Central memory CD8-positive, alpha-beta T cell (primary cell): Measurements from ENCODE around the gene NEGR1.
"Not testable (repeated sequence)": the region's sequence is repeated elsewhere in the genome, so short reads cannot be mapped to it uniquely, and the experiment has no call there.

ENCODE experiments used
- ATAC-seq: fragments of 150-1000 bp; cut with Tn5 transposase; replicated peaks from 2 replicates; pipeline ENCODE4 v1.10.0; 2022; ENCODE audit warnings: mild to moderate bottlenecking, moderate FRiP score, moderate number of reproducible peaks; ENCODE audit not compliant: poor library complexity, severe bottlenecking; ENCODE audit errors: extremely low read depth
- DNase-seq, 2 donors: peaks; one replicate each; pipeline ENCODE4 v3.0.0; 2021; ENCODE audit warnings: low spot score in 2 of 2
- H3K27ac Mint-ChIP-seq: one replicate; pipeline ENCODE4 v1.8.0; 2022; ENCODE audit warnings: low read depth, mild to moderate bottlenecking, moderate library complexity, mixed read lengths
- H3K27me3 Mint-ChIP-seq: one replicate; pipeline ENCODE4 v1.8.0; 2022; ENCODE audit warnings: mixed read lengths
- H3K36me3 Mint-ChIP-seq: one replicate; pipeline ENCODE4 v1.8.0; 2022; ENCODE audit warnings: mild to moderate bottlenecking, moderate library complexity, mixed read lengths; ENCODE audit not compliant: insufficient read depth
- H3K4me1 Mint-ChIP-seq: one replicate; pipeline ENCODE4 v1.8.0; 2022; ENCODE audit warnings: mixed read lengths
- H3K4me3 Mint-ChIP-seq: one replicate; pipeline ENCODE4 v1.8.0; 2022; ENCODE audit warnings: mild to moderate bottlenecking, moderate library complexity, mixed read lengths
- H3K9me3 Mint-ChIP-seq: one replicate; pipeline ENCODE4 v1.8.0; 2022; ENCODE audit warnings: mixed read lengths

The NEGR1 gene

GRCh38 chr1:71888166-71888565, 394.2 kb downstream of the NEGR1 start:
- H3K9me3 Mint-ChIP-seq, DNase-seq, H3K27me3 Mint-ChIP-seq: not testable (repeated sequence)

DNA sequence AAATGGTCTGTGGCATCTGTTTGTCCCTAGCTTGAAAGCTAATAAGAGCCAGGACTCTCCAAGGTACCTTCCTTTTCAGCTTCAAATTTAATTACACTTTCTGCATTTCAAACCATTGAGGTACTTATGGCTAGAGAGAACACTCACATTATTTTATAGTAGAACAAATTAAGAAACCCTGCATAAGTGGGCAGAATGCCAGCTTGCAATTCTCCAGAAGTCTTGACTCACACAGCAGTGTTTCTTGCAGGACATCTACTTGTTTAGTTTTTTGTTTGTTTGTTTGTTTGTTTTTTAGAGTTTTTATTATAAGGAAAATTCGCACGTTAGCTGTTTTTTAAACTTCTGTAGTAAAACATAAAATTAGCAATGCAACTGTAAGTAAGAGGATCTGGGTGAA, 397.2 kb downstream of the NEGR1 start:
- Mint-ChIP-seq H3K27me3 (no peaks in the 10 kb centered on the region), H3K36me3 (no peaks in the 10 kb centered on the region), H3K4me1 (no peaks in the 10 kb centered on the region), H3K4me3 (no peak overlapping the region), H3K9me3 (peaks cover 5% of the 10 kb centered on the region), H3K27ac (no peak overlapping the region)
- ATAC-seq (no peak), DNase-seq (no peak)

More at GRCh38 chr1:71888166-71888565, 394.2 kb downstream of the NEGR1 start:
- H3K4me3 Mint-ChIP-seq, ATAC-seq, H3K36me3 Mint-ChIP-seq, H3K27ac Mint-ChIP-seq, H3K4me1 Mint-ChIP-seq: not testable (repeated sequence)

DNA sequence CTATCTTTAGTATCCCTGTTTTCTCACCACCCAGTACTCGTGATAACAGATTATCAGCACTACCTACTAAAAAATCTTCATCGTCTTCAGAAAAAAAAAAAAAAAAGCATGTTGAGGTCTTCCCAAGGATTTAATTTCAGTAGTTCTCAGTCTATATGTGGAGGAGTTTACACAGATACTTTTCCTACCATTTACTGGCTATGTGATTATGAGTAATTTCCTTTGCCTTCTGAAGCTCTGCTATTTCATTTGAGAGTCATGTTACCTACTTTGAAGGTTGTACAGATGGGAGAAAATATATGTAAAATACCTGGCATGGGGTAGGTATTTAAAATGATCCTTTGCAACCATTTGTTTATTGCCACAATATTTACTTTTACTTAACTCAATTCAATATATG, 399.7 kb downstream of the NEGR1 start:
- no peaks in the 10 kb centered on the region for H3K27me3 Mint-ChIP-seq
- H3K4me3 Mint-ChIP-seq = no peak overlapping the region
- DNase-seq = no peak
- H3K4me1 Mint-ChIP-seq = no peaks in the 10 kb centered on the region
- H3K27ac Mint-ChIP-seq = no peak overlapping the region
- H3K36me3 Mint-ChIP-seq = no peaks in the 10 kb centered on the region
- no peak for ATAC-seq
- peaks cover 5% of the 10 kb centered on the region for H3K9me3 Mint-ChIP-seq

DNA sequence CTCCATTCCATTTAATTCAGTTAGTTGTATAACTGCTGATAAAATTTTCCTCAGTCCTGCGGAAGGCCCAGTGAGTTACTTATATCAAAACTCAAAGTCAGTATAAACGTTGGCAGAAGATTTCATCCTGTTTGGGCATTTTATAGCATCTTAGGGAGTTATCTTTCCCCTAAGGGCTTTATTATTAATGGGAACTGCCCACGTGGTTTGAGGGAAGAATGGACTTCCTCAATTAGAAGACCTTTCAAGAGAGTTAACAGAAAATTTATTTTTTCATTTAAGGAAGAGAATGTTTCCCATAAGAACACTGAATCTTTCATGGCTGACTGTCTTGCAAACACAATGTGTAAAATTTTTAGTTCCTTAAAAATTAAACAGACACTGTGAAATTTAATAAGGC, 400.1 kb downstream of the NEGR1 start:
- no peak for ATAC-seq
- no peak overlapping the region for H3K4me3 Mint-ChIP-seq
- H3K27me3 Mint-ChIP-seq = no peaks in the 10 kb centered on the region
- H3K4me1 Mint-ChIP-seq = no peaks in the 10 kb centered on the region
- peaks cover 5% of the 10 kb centered on the region for H3K9me3 Mint-ChIP-seq
- no peak for DNase-seq
- H3K27ac Mint-ChIP-seq = no peak overlapping the region
- no peaks in the 10 kb centered on the region for H3K36me3 Mint-ChIP-seq

GRCh38 chr1:71881611-71882010, 400.7 kb downstream of the NEGR1 start:
- H3K4me1 Mint-ChIP-seq = no peaks in the 10 kb centered on the region
- H3K27ac Mint-ChIP-seq = no peak overlapping the region
- H3K27me3 Mint-ChIP-seq = no peaks in the 10 kb centered on the region
- H3K36me3 Mint-ChIP-seq = no peaks in the 10 kb centered on the region
- no peak overlapping the region for H3K4me3 Mint-ChIP-seq
- peaks cover 11% of the 10 kb centered on the region for H3K9me3 Mint-ChIP-seq
- no peak for DNase-seq
- no peak for ATAC-seq

GRCh38 chr1:71869326-71869725, 413.0 kb downstream of the NEGR1 start:
- DNase-seq (no peak), ATAC-seq (no peak)
- peaks cover 12% of the 10 kb centered on the region for H3K9me3 Mint-ChIP-seq
- H3K27ac Mint-ChIP-seq = no peak overlapping the region
- no peaks in the 10 kb centered on the region for H3K27me3 Mint-ChIP-seq
- H3K36me3 Mint-ChIP-seq = no peaks in the 10 kb centered on the region
- no peaks in the 10 kb centered on the region for H3K4me1 Mint-ChIP-seq
- H3K4me3 Mint-ChIP-seq = no peak overlapping the region

- Mint-ChIP-seq H3K4me1 (no peaks in the 10 kb centered on the region), H3K4me3 (no peak overlapping the region), H3K27ac (no peak overlapping the region), H3K9me3 (peaks cover 36% of the 10 kb centered on the region), H3K27me3 (no peaks in the 10 kb centered on the region), H3K36me3 (no peaks in the 10 kb centered on the region)
- DNase-seq = no peak
- no peak for ATAC-seq
Measured at GRCh38 chr1:71862756-71863155, 419.6 kb downstream of the NEGR1 start.

DNA sequence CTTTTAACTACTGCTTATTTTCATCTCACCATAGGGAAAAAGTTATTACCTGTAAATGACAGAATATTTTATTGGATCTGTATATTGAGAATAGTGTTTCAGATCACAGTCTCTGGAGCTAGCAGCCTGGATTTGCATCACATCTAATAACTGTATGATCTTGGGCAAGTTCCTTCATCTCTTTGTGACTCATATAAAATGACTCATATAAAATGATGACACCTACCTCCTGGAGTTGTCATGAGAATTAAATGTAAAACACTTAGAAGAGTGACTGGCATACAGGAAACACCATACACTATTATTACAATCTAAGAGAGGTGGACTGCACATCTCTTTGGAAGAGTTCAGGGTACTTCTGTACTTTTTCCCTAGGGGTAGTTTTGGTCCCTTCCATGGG, 421.3 kb downstream of the NEGR1 start:
- ATAC-seq (no peak), DNase-seq (no peak)
- H3K27ac Mint-ChIP-seq = no peak overlapping the region
- H3K27me3 Mint-ChIP-seq = no peaks in the 10 kb centered on the region
- H3K36me3 Mint-ChIP-seq = no peaks in the 10 kb centered on the region
- H3K9me3 Mint-ChIP-seq = peaks cover 37% of the 10 kb centered on the region
- no peaks in the 10 kb centered on the region for H3K4me1 Mint-ChIP-seq
- H3K4me3 Mint-ChIP-seq = no peak overlapping the region

GRCh38 chr1:71859806-71860205, 422.5 kb downstream of the NEGR1 start:
- no peaks in the 10 kb centered on the region for H3K4me1 Mint-ChIP-seq
- no peak for DNase-seq
- H3K9me3 Mint-ChIP-seq = peaks cover 35% of the 10 kb centered on the region
- H3K27me3 Mint-ChIP-seq = no peaks in the 10 kb centered on the region
- ATAC-seq = no peak
- H3K36me3 Mint-ChIP-seq = no peaks in the 10 kb centered on the region
- no peak overlapping the region for H3K4me3 Mint-ChIP-seq
- no peak overlapping the region for H3K27ac Mint-ChIP-seq

DNA sequence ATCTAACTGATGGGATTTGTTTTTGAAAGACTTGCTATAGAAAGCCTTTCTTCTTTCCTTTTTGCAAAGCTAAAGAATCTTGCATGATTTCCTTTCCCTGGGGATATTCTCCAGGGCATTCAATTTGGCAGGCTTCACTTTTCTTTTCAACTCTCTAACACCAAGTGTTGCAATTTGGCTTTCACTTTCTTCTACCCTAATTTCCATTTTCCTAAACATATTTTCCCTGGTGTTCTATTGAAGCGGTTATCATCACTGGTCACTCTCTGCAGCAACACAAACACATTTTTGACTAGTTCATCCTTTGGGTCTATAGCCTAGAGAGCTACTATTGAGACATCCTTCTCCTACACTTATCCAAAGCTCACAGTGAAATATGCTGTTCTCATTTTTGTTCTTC, 424.5 kb downstream of the NEGR1 start:
- DNase-seq (no peak), ATAC-seq (no peak)
- no peaks in the 10 kb centered on the region for H3K4me1 Mint-ChIP-seq
- no peak overlapping the region for H3K4me3 Mint-ChIP-seq
- H3K9me3 Mint-ChIP-seq = peaks cover 35% of the 10 kb centered on the region
- no peaks in the 10 kb centered on the region for H3K36me3 Mint-ChIP-seq
- no peak overlapping the region for H3K27ac Mint-ChIP-seq
- no peaks in the 10 kb centered on the region for H3K27me3 Mint-ChIP-seq

- no peak for DNase-seq
- Mint-ChIP-seq H3K36me3 (no peaks in the 10 kb centered on the region), H3K27me3 (no peaks in the 10 kb centered on the region), H3K9me3 (peaks cover 15% of the 10 kb centered on the region), H3K4me3 (no peak overlapping the region), H3K27ac (no peak overlapping the region), H3K4me1 (no peaks in the 10 kb centered on the region)
- ATAC-seq = no peak
Measured at GRCh38 chr1:71853360-71853759, 429.0 kb downstream of the NEGR1 start.

DNA sequence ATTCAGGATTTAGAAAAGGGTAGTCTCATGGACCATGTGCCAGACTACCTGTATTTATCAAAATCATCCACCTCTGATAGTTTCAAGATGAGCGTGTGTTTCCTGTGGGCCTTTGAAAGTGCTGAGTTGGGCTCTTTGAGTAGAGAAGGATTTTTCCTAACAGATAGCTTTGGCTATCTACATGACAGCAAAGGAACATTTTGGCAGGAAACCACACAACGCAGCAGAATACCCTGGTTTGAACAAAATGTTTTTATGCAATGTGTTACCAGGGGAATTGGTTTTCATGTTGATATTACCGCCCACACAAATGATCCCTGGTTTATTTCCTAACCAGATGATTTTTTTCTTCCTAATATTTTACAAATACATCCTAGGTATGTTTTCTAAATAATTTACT, 431.4 kb downstream of the NEGR1 start:
- no peaks in the 10 kb centered on the region for H3K27me3 Mint-ChIP-seq
- H3K4me3 Mint-ChIP-seq = no peak overlapping the region

DNA sequence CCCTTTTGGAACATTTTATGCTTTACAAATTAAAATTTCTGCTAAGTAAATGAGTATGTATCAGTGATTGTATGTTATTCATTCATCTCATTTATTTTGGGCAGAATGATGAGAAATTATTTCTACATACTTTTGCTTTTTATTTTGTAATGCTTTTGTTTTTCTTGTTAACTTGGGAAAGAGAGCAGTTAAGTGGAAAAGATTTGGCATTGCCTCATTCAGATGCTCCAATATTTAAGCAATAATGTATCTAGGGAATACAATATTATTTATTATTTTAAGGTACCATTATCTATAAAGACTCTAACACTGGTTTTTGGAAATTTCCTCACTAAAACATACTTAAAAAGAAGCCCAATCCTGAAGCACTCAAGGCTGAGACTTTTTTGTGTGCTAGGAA, 431.8 kb downstream of the NEGR1 start:
- DNase-seq (no peak), ATAC-seq (no peak)
- H3K36me3 Mint-ChIP-seq = no peaks in the 10 kb centered on the region
- H3K9me3 Mint-ChIP-seq = peaks cover 30% of the 10 kb centered on the region
- no peak overlapping the region for H3K4me3 Mint-ChIP-seq
- H3K27me3 Mint-ChIP-seq = no peaks in the 10 kb centered on the region
- H3K27ac Mint-ChIP-seq = no peak overlapping the region
- H3K4me1 Mint-ChIP-seq = no peaks in the 10 kb centered on the region

More for the DNA sequence above, 431.4 kb downstream of the NEGR1 start:
- DNase-seq (no peak), ATAC-seq (no peak)
- no peaks in the 10 kb centered on the region for H3K36me3 Mint-ChIP-seq
- H3K27ac Mint-ChIP-seq = no peak overlapping the region
- H3K4me1 Mint-ChIP-seq = no peaks in the 10 kb centered on the region
- H3K9me3 Mint-ChIP-seq = peaks cover 26% of the 10 kb centered on the region

DNA sequence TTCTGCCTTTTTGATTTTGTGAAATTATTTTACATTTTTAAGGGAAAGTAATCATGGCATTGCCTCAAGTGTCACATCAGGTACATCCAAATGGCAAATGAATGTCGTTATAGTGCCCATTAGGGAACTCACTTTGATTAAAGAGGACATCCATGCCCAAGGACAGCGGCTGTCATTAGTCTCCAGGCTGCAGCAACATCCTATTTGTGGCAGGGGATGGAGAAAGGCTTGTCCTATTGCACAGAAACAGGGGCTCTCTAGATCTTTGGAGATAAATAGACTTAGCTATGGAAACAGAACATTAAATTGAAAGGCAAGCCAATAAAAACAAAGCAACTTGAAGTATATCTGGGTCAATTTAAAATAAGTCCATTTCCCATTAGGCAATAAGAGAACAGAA, 439.3 kb downstream of the NEGR1 start:
- H3K27me3 Mint-ChIP-seq = no peaks in the 10 kb centered on the region
- no peaks in the 10 kb centered on the region for H3K4me1 Mint-ChIP-seq
- H3K9me3 Mint-ChIP-seq = peaks cover 23% of the 10 kb centered on the region
- no peak for DNase-seq
- no peak overlapping the region for H3K27ac Mint-ChIP-seq
- no peak for ATAC-seq
- no peaks in the 10 kb centered on the region for H3K36me3 Mint-ChIP-seq
- H3K4me3 Mint-ChIP-seq = no peak overlapping the region
